PC-3 (cell line): ENCODE measurements around the gene TOMM20. TPM values are rescaled to one million over a fixed set of nuclear protein-coding genes. Genes with fewer than 3 reads are reported as not detected.
"Not testable (repeated sequence)": the region's sequence is repeated elsewhere in the genome, so short reads cannot be mapped to it uniquely, and the experiment has no call there.

Source experiments
- ATAC-seq: fragments of 200-7000 bp; cut with Tn5 transposase; 2 replicates; pipeline ENCODE4 v1.9.1; 2020; ENCODE audit warnings: mild to moderate bottlenecking, moderate library complexity
- BruUV-seq: library from RNA; stranded (reverse); fragments of 400-500 nt; replicated peaks from 2 replicates; lab custom pipeline; 2021; lab: Mats Ljungman, UMichigan
- CTCF ChIA-PET: fragments of 300-600 bp; sonication (Branson Sonifier 250); formaldehyde crosslinking; loops from one replicate; lab custom pipeline; 2022; ENCODE audit warnings: antibody characterized with exemption; lab: Charles Lee
- POLR2A ChIA-PET: fragments of 300-600 bp; sonication (Branson Sonifier 250); formaldehyde crosslinking; loops from one replicate; lab custom pipeline; 2022; ENCODE audit warnings: antibody characterized with exemption; ENCODE audit not compliant: unreplicated experiment; lab: Charles Lee
- DNase-seq: peaks from one replicate; pipeline ENCODE4 v3.0.0-alpha.2; 2015
- H2AFZ ChIP-seq: fragments of 300-600 bp; sonication (generic); 2 replicates; pipeline ENCODE4 v1.6.0; 2016; ENCODE audit warnings: antibody characterized with exemption, low read length
- H3F3A ChIP-seq: fragments of 300-600 bp; sonication (generic); one replicate; pipeline ENCODE4 v1.6.0; 2017; ENCODE audit warnings: antibody characterized with exemption, low read length, control low read depth, mild to moderate bottlenecking; ENCODE audit not compliant: unreplicated experiment
- H3K27ac ChIP-seq: fragments of 300-600 bp; sonication (generic); 2 replicates; pipeline ENCODE4 v1.5.1; 2016; ENCODE audit warnings: mild to moderate bottlenecking, low read length
- H3K27me3 ChIP-seq: fragments of 300-600 bp; sonication (generic); 2 replicates; pipeline ENCODE4 v1.6.1; 2016; ENCODE audit warnings: low read length, mixed read lengths
- H3K36me3 ChIP-seq: fragments of 300-600 bp; sonication (generic); 2 replicates; pipeline ENCODE4 v1.6.1; 2016; ENCODE audit warnings: low read depth, mixed run types, low read length, mixed read lengths
- H3K4me1 ChIP-seq: fragments of 300-600 bp; sonication (generic); 2 replicates; pipeline ENCODE4 v1.5.1; 2016; ENCODE audit warnings: low read length; ENCODE audit not compliant: insufficient read depth
- H3K4me2 ChIP-seq: fragments of 300-600 bp; sonication (generic); 2 replicates; pipeline ENCODE4 v1.6.0; 2016; ENCODE audit warnings: low read length
- H3K4me3 ChIP-seq: fragments of 300-600 bp; sonication (generic); 2 replicates; pipeline ENCODE4 v1.5.1; 2016; ENCODE audit warnings: mild to moderate bottlenecking, low read length, mixed read lengths
- H3K79me2 ChIP-seq: fragments of 300-600 bp; sonication (generic); 2 replicates; pipeline ENCODE4 v1.6.1; 2017; ENCODE audit warnings: low read length, mixed read lengths
- H3K9ac ChIP-seq: fragments of 300-600 bp; sonication (generic); 2 replicates; pipeline ENCODE4 v1.6.0; 2016; ENCODE audit warnings: mild to moderate bottlenecking, low read length
- H3K9me2 ChIP-seq: fragments of 300-600 bp; sonication (generic); replicated peaks from 2 replicates; pipeline ENCODE4 v1.6.1; 2016; ENCODE audit warnings: mixed run types, low read length, mixed read lengths
- H3K9me3 ChIP-seq: fragments of 300-600 bp; sonication (generic); 2 replicates; pipeline ENCODE4 v1.6.1; 2016; ENCODE audit warnings: low read length, mixed read lengths
- H4K20me1 ChIP-seq: fragments of 300-600 bp; sonication (generic); 2 replicates; pipeline ENCODE4 v1.6.1; 2016; ENCODE audit warnings: low read length, mixed read lengths
- EZH2 ChIP-seq: fragments of 300-600 bp; sonication (generic); IDR thresholded peaks from one replicate; pipeline ENCODE4 v1.6.1; 2017; ENCODE audit warnings: antibody characterized with exemption, mild to moderate bottlenecking, low read length; ENCODE audit not compliant: unreplicated experiment
- EZH2phosphoT487 ChIP-seq: fragments of 300-600 bp; sonication (generic); IDR thresholded peaks from 2 replicates; pipeline ENCODE4 v1.6.1; 2018; ENCODE audit warnings: mild to moderate bottlenecking, antibody characterized with exemption, low read length, borderline replicate concordance
- intact Hi-C: fragments of 100-400 bp; cut with micrococcal nuclease; formaldehyde crosslinking; loops from 2 replicates; pipeline ENCODE4 v1.9.0; 2023
- total RNA-seq: library from RNA; depleted of rRNA; stranded (reverse); fragments of >200 nt; gene quantifications from 2 replicates; pipeline ENCODE4 v1.2.3, GENCODE V29; 2014
- TF ChIP-seq, protein P1 (sequence below): fragments of 300-600 bp; sonication (generic); conservative IDR thresholded peaks from 2 replicates; pipeline ENCODE4 v1.5.1; 2017; ENCODE audit warnings: antibody characterized with exemption, low read depth, mild to moderate bottlenecking, low read length

TOMM20 gene
- total RNA-seq, 1 experiment from 2014 or later, result 48.0 TPM

DNA sequence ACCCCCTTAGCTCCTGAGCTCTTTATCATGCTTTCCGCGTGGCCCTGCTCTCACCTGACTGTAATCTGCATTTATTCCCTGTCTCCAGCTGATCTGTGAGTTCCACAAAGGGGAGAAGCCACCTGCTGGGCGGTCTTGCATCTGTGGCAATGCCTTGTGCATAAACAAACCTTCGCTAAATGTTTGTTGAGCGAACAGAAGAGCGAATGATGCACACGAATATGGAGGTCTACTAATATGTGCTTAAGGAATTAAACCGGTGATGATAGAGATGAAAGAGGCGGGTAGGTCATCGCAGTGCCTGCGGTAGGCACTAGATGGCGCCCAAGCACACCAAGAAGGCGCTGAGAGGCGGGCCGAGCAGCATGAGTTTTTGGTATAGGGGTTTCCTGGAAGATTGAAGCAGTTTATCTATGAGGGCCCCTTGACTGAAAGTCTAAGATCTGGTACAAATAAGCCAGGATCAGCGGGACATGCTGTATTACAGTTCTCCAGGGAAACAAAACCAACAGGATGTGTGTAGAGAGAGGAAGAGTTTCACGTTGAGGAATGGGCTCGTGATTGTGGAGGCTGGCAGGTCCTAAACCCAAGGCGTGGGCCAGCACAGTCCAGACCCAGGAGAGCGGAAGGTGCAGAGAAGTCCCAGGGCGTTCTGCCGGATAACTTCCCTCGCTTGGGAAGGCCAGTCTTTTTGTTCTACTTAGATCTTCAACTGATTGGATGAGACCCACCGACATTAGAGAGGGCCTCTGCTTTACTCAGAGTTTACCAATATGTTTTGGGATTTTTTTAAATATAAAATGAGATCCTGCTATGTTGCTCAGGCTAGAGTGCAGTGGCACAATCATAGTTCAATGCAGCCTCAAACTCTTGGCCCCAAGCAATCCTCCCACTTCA, 34.7 kb downstream of the TOMM20 start:
- H3K27ac ChIP-seq, result no peak overlapping the region

DNA sequence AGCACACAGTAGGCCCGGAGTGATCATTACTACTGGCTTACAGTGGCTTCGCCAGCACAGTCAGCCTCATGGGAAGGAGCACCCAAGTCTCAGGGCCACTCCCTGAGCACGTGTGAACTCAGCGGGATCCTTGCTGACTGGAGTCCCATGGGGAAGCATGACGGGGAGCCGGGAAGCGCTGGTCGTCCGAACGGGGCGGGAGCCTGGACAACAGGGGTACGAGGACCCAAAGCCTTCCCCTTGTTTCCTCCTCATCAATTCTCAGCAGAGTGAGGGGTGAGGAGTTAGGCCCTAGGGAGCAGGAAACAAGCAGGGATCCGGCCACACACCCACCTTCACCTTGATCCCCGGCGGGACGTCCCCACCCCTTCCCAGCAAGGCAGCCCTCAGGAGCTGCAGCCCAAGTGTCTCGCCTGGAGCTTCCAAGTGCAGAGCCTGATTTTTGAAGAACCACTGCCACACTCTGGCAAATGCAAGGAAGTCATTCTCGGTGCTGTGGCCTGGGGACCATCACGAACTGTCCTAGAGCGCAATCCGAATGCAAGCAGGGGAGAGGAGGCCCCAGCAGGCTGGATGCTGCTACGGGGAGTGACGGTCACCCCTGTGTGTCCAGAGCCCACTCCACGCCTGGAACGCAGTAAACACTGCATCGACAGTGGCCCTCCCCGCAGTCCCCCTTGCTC, 35.5 kb downstream of the TOMM20 start:
- Histone ChIP-seq H3K36me3 (no peaks in the 10 kb centered on the region), H3K4me3 (no peak overlapping the region), H3K4me1 (0 out of 2 replicates have a peak, but pooled peaks cover 5% of the 10 kb centered on the region), H3K9me3 (no peaks in the 10 kb centered on the region), H3K27me3 (no peaks in the 10 kb centered on the region), H3K79me2 (no peaks in the 10 kb centered on the region), H3K4me2 (peak overlapping the region; percentile 39; the same call in 1 of the 2 replicates), H4K20me1 (no peaks in the 10 kb centered on the region), H3K9me2 (no peaks in the 10 kb centered on the region), H3K9ac (no peak overlapping the region), H3F3A (no peaks in the 10 kb centered on the region), H2AFZ (peak overlapping the region; percentile 77; the same call in 1 of the 2 replicates), H3K27ac (no peak overlapping the region)
- CTCF ChIA-PET, result interaction anchor here (0.5 to 0.9 kb wide), 3 partner anchors 32 to 594 kb away, joined by 4 to 5 read pairs (median 4); no protein-coding TSS in a partner anchor
- BruUV-seq, result no TSS peak
- peak; percentile 29 for DNase-seq
- intact Hi-C loops, result no loop called here
- ATAC-seq, result peak; percentile 43
- POLR2A ChIA-PET, result no interaction called here
- TF ChIP-seq, protein P1, sequence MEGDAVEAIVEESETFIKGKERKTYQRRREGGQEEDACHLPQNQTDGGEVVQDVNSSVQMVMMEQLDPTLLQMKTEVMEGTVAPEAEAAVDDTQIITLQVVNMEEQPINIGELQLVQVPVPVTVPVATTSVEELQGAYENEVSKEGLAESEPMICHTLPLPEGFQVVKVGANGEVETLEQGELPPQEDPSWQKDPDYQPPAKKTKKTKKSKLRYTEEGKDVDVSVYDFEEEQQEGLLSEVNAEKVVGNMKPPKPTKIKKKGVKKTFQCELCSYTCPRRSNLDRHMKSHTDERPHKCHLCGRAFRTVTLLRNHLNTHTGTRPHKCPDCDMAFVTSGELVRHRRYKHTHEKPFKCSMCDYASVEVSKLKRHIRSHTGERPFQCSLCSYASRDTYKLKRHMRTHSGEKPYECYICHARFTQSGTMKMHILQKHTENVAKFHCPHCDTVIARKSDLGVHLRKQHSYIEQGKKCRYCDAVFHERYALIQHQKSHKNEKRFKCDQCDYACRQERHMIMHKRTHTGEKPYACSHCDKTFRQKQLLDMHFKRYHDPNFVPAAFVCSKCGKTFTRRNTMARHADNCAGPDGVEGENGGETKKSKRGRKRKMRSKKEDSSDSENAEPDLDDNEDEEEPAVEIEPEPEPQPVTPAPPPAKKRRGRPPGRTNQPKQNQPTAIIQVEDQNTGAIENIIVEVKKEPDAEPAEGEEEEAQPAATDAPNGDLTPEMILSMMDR, result no peak
- no peak for TF ChIP-seq EZH2phosphoT487
- TF ChIP-seq EZH2, result no peak

More for the DNA sequence above, 34.7 kb downstream of the TOMM20 start:
- Histone ChIP-seq H3K9ac (no peak overlapping the region), H3K9me2 (no peaks in the 10 kb centered on the region), H3K9me3 (no peaks in the 10 kb centered on the region), H3F3A (no peaks in the 10 kb centered on the region), H3K27me3 (no peaks in the 10 kb centered on the region), H4K20me1 (no peaks in the 10 kb centered on the region), H3K4me2 (peak overlapping the region; percentile 39; the same call in 1 of the 2 replicates), H3K36me3 (no peaks in the 10 kb centered on the region), H3K79me2 (no peaks in the 10 kb centered on the region), H3K4me3 (no peak overlapping the region), H2AFZ (peak overlapping the region; percentile 77), H3K4me1 (0 out of 2 replicates have a peak, but pooled peaks cover 5% of the 10 kb centered on the region)
- CTCF ChIA-PET, result interaction anchor here (0.5 to 0.9 kb wide), 3 partner anchors 32 to 595 kb away, joined by 4 to 5 read pairs (median 4); no protein-coding TSS in a partner anchor
- POLR2A ChIA-PET, result no interaction called here
- DNase-seq (peak; percentile 73), ATAC-seq (peak; percentile 87)
- BruUV-seq, result no TSS peak
- intact Hi-C loops, result no loop called here
- TF ChIP-seq EZH2 (no peak), EZH2phosphoT487 (no peak)
- TF ChIP-seq, protein P1, result peak; percentile 85

DNA sequence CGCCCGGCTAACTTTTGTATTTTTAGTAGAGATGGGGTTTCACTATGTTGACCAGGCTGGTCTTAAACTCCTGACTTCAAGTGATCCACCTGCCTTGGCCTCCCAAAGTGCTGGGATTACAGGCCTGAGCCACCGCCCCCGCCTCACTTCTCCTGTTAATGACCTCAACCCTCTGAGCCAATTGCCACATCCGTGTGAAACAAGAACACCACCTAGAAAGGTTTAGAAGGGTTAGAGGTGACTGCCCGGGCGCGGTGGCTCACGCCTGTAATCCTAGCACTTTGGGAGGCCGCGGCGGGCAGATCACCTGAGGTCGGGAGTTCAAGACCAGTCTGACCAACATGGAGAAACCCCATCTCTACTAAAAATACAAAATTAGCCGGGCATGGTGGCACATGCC, 36.2 kb downstream of the TOMM20 start:
- H3K79me2 ChIP-seq, H3K27me3 ChIP-seq, BruUV-seq, H3K4me1 ChIP-seq, ATAC-seq, H3K36me3 ChIP-seq, H2AFZ ChIP-seq, intact Hi-C loops, H3K4me3 ChIP-seq, DNase-seq, H3K9me2 ChIP-seq, POLR2A ChIA-PET, H3K4me2 ChIP-seq, H4K20me1 ChIP-seq, CTCF ChIA-PET, H3K9ac ChIP-seq, H3K9me3 ChIP-seq, H3K27ac ChIP-seq, H3F3A ChIP-seq: not testable (repeated sequence)

GRCh38 chr1:235092045-235092406, 36.6 kb downstream of the TOMM20 start:
- DNase-seq, H2AFZ ChIP-seq, H3F3A ChIP-seq, ATAC-seq, H3K4me1 ChIP-seq, H4K20me1 ChIP-seq, BruUV-seq, H3K79me2 ChIP-seq, H3K4me2 ChIP-seq, H3K4me3 ChIP-seq, H3K36me3 ChIP-seq, intact Hi-C loops, H3K9ac ChIP-seq, H3K27me3 ChIP-seq, H3K27ac ChIP-seq, CTCF ChIA-PET, H3K9me3 ChIP-seq, H3K9me2 ChIP-seq: not testable (repeated sequence)
- POLR2A ChIA-PET, result interaction anchor here (0.6 kb wide), 1 partner anchor 18 kb away, joined by 3 read pairs; no protein-coding TSS in a partner anchor
